Progenitor cell of endocrine pancreas (in vitro differentiated cells): ENCODE results near the gene NEBL. TPM values are rescaled to one million over a fixed set of nuclear protein-coding genes. Genes with fewer than 3 reads are reported as not detected.

Experiments used
- DNase-seq: peaks from one replicate; pipeline ENCODE4 v3.0.0; 2021; ENCODE audit warnings: low spot score; ENCODE audit not compliant: unreplicated experiment
- H3K27ac Mint-ChIP-seq: 2 replicates; pipeline ENCODE4 v1.8.0; 2021; ENCODE audit warnings: mild to moderate bottlenecking, moderate library complexity, mixed read lengths
- H3K27me3 Mint-ChIP-seq: 2 replicates; pipeline ENCODE4 v1.8.0; 2021; ENCODE audit warnings: mixed read lengths
- H3K36me3 Mint-ChIP-seq: 2 replicates; pipeline ENCODE4 v1.8.0; 2022; ENCODE audit warnings: mixed read lengths; ENCODE audit not compliant: insufficient read depth
- H3K4me1 Mint-ChIP-seq: 2 replicates; pipeline ENCODE4 v1.8.0; 2021; ENCODE audit warnings: low read depth, mixed read lengths
- H3K4me3 Mint-ChIP-seq: 2 replicates; pipeline ENCODE4 v1.8.0; 2021; ENCODE audit warnings: low read depth, mild to moderate bottlenecking, moderate library complexity, mixed read lengths
- H3K9me3 Mint-ChIP-seq: 2 replicates; pipeline ENCODE4 v1.8.0; 2021; ENCODE audit warnings: low read depth, mixed read lengths
- CTCF ChIP-seq: fragments of 200-600 bp; sonication (generic); IDR thresholded peaks from one replicate; pipeline ENCODE4 v1.5.0; 2021; ENCODE audit warnings: antibody characterized with exemption, mild to moderate bottlenecking; ENCODE audit not compliant: unreplicated experiment
- total RNA-seq: library from RNA; stranded (reverse); gene quantifications from 2 replicates; pipeline ENCODE4 v1.2.1, GENCODE V29; 2021

Gene NEBL
- total RNA-seq, 1 donor from 2014 or later, result 13.2 TPM

DNA sequence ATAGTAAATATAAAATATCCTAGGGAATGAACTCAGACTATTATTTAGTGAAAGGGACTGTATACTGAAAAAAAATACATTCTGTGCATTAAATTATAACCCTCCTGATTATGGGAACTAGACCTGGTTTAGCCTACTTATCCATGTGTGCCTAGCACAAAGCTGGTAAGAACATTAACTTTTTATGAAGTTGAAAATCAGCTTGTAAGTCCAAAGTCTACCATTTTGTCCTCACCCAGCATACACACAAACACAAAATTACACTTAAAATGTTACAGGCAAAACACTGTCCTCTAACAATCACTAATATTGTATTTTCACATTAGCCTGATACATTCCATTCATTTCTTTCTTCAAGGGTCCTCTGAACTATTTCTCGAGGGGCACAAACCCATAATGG, 19.9 kb upstream of the NEBL start:
- H3K36me3 Mint-ChIP-seq, result no peaks in the 10 kb centered on the region
- no peak overlapping the region for H3K27ac Mint-ChIP-seq
- no peak for DNase-seq
- H3K4me3 Mint-ChIP-seq, result no peak overlapping the region
- no peak for TF ChIP-seq CTCF
- H3K4me1 Mint-ChIP-seq, result no peaks in the 10 kb centered on the region
- no peaks in the 10 kb centered on the region for H3K27me3 Mint-ChIP-seq
- H3K9me3 Mint-ChIP-seq, result peaks cover 4% of the 10 kb centered on the region

GRCh38 chr10:20912969-20913368, 15.9 kb upstream of the NEBL start:
- no peaks in the 10 kb centered on the region for H3K4me1 Mint-ChIP-seq
- no peak overlapping the region for H3K4me3 Mint-ChIP-seq
- no peaks in the 10 kb centered on the region for H3K36me3 Mint-ChIP-seq
- no peak for TF ChIP-seq CTCF
- H3K27ac Mint-ChIP-seq, result no peak overlapping the region
- no peak for DNase-seq
- H3K27me3 Mint-ChIP-seq, result no peaks in the 10 kb centered on the region
- H3K9me3 Mint-ChIP-seq, result peaks cover 4% of the 10 kb centered on the region

DNA sequence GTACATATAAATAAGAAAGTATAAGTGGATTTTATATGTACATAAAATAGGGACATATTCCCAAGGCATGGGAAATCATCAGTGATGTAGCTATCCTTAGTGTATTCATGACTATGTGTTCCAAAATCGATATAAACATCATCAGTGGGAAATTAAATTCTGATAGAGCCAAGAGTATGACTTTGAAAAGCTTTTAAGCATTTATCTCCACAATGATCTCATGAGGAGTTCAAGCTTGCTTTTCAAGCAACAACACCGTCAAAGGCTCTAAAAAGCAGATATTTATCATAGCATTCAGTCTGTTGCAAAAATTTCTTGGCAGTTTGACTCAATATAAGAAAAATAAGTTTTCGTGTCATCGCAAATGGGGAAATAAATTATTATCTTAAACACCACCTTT, 14.5 kb upstream of the NEBL start:
- Mint-ChIP-seq H3K4me3 (no peak overlapping the region), H3K36me3 (no peaks in the 10 kb centered on the region), H3K9me3 (peaks cover 4% of the 10 kb centered on the region), H3K4me1 (no peaks in the 10 kb centered on the region), H3K27me3 (no peaks in the 10 kb centered on the region), H3K27ac (no peak overlapping the region)
- DNase-seq, result no peak
- TF ChIP-seq CTCF, result no peak

DNA sequence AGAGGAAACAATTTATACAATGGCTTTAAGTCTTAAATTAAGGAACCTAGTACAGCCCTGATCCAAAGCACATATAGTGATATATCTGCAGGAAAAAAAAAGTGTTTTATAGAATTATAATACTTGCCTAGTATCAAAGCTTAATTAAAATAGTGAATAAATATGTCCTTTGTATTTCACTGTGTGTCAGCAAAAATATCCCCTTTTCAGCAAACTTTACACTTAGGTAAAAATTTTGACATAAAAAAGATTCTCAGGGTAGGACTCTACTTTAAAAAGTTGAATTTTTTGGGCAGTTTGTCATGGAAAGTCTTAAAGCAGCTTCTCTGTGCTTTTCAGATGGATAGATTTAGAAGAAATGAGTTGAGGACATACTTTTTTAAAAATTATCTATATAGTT, 12.7 kb upstream of the NEBL start:
- no peak for DNase-seq
- H3K9me3 Mint-ChIP-seq, result peaks cover 4% of the 10 kb centered on the region
- no peaks in the 10 kb centered on the region for H3K36me3 Mint-ChIP-seq
- no peak overlapping the region for H3K4me3 Mint-ChIP-seq
- H3K27me3 Mint-ChIP-seq, result no peaks in the 10 kb centered on the region
- H3K4me1 Mint-ChIP-seq, result no peaks in the 10 kb centered on the region
- H3K27ac Mint-ChIP-seq, result no peak overlapping the region
- no peak for TF ChIP-seq CTCF

- Mint-ChIP-seq H3K4me1 (no peaks in the 10 kb centered on the region), H3K36me3 (no peaks in the 10 kb centered on the region), H3K27me3 (no peaks in the 10 kb centered on the region), H3K4me3 (no peak overlapping the region), H3K9me3 (peaks cover 4% of the 10 kb centered on the region), H3K27ac (no peak overlapping the region)
- DNase-seq, result no peak
- TF ChIP-seq CTCF, result no peak
Measured at GRCh38 chr10:20908391-20908790, 11.3 kb upstream of the NEBL start.
